Stimulated activated CD4-positive, alpha-beta T cell treated with anti-CD3 and anti-CD28 coated beads, Interleukin-1b, Interleukin-23, amount 100 ng/mL, for 1 hour (primary cell): Measurements from ENCODE around the gene CPLX1.
"Not testable (repeated sequence)": the region's sequence is repeated elsewhere in the genome, so short reads cannot be mapped to it uniquely, and the experiment has no call there.

Experiments used
- DNase-seq, 2 donors: peaks; one replicate each; pipeline ENCODE4 v3.0.0-alpha.2; 2020; ENCODE audit warnings: low read depth in 2 of 2

CPLX1 gene

GRCh38 chr4:793093-793861 is 32.7 kb downstream of the CPLX1 start:
- DNase-seq, result no peak

DNA sequence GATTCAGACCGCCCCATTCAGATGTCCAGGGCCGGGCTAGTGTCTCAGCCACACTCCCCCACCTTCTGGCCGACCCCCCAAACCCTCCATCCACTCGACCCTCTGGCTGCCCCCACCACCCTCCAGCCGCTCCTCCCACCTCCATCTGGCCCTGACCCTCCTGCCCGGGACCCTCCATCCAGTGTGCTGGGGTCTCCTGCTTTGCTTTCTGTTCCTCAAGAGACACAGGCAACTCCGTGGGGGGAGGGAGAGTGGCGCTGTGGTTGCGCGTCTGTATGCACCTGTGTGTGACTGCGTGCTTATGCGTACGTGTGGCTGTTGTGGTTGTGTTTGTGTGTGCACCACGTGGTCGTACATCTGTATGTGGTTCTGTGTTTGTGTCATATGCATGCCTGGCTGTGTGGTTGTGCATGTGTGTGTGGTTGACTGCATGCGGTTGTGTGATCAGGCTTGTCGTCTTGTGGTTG is 33.3 kb downstream of the CPLX1 start:
- no peak for DNase-seq

DNA sequence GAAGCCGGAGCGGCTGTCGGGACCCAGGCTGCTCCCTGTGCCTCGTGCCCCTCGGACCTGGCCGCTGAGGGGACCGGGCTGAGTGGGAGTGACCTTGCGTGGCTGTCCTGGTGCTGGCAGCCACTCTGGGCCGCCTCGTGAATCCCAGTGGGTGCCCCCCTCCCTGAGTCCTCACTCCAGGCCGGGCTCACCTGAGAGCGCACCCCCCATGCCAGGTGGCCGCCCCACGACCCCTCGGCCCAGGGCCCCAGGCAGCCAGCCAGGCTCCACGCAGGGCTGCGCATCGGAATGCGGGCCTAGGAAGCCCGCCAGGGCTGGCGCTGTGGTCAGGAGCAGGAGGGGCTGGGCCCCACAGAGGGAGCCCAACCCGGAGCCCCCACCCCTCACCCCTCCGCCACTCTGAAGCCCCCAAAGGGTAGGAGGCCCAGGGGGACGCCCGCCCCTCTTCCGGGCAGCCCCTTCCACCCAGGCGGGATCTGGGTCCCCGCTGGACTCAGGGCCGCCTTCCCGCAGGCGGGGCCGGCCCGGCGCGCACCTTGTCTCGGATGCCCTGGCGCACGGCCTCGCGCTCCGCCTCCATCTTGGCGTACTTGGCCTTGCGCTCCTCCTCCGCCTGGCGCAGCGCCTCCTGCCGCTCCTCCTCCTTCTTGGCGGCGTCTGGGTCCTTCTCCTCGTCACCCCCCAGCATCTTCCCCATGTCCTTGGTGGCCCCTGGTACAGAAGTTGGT is 33.9 kb downstream of the CPLX1 start:
- no peak for DNase-seq

DNA sequence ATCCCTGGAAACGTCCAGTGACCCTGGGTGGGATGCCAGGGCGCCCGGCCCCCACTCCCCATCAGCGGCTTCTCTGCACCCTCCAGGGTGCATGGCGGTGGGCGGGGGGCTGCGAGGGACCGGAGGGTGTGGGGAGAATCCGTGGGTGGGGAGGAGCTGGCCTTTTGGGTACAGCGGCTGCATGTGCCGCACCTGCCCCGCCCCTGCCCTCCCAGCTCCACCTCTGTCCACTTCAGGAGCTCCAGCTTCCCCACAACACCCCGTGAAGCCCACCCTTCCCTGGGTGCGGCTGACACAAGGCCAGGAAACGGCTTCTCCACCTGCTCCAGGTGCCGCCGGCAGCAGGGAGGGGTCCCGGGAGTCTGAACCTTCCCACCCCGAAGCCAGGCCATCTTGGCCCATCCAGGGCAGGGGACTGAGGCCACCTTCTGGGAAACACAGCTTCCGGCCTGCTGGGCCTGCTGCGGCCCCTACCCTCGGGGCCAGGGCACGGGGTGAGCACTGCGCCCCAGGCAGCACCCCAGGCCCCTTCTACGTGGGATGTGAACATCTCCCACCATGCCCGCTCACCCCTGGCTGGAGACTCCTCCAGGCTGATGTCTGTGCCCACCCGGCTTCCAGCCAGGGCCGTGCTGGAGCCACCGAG is 34.6 kb downstream of the CPLX1 start:
- DNase-seq, result no peak

DNA sequence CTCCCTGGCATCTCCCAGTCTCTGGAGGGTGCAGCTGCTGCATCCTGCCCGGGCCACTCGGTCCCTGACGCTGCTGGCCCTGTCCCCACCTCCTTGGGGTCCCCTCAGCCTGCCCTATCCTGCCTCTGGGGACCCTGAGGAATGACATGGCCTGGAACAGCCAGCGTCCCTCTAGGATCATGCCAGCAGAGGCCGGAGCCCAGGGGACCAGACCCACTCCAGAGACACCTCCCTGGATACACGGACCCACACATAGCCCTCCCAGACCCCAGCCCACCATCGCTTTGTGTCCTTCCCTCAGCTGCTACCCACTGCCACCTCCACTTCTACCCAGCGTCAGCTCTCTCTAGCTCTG is 35.5 kb downstream of the CPLX1 start:
- DNase-seq, result no peak

DNA sequence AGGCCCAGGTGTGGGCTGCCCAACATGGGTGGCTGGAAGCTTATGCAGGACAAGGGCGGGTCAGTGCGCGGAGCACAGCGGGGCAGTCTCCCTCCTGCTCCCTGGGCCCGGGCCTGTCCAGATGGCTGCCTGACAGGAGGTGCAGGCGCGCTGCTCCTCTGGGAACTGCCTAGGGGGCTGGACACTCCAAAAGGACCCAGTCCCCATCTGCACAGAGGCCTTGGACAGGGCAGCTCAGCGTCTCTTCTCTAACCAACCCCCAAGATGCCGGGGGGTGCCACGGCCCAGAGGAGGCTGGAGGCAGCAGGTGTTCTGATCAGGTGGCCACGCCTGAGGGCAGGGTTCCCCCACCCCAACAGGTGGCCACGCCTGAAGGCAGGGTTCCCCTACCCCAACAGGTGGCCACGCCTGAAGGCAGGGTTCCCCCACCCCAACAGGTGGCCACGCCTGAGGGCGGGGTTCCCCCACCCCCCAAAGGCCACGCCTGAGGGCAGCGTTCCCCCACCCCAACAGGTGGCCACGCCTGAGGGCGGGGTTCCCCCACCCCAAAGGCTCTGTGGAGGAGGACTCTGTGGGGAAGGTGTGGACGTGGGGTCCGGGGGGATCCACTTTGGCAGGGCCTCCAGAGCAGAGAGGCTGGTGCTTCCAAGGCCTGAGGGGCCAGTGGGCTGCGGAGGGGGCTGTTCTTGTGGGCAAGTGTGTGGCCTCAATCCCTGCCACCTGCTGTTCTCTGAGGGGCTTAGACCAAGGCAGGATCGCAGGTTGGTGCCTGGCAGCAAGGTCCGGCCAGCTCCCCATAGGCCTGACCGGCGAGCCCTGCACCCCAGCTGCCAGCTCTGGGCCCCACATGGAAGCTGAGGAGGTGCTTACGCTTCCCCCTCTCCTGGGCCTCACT is 36.1 kb downstream of the CPLX1 start:
- no peak for DNase-seq

DNA sequence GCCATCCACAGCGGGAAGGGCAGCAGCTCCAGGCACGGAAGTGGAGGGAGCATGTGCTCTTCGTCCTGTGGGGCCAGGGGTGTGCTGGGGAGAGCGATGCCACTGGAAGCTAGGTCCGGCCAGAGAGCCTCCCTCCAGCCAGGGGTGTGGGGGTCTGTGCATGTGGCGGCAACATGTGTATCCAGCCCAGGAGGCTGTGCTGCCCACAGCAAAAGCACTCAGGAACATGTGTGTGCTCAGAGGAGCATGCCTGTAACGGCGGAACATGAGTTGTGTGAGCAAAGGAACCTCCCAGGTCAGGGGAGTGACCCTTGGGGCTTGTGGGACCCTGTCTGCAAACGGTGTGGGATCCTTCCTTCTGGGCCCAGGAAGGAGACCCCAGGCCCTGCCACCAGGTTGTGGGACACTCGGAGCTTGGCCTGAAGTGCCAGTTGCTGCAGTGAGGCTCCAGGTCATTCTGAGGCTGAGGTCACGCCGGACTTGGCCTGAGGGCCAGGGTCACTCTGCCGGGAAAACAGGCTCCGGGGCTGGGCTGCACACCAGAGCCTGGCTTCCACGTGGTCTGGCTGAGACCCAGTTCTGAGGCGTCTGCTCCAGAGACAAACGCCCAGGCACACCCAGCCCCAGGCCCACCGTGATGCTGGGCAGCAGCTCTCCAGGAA is 37.2 kb downstream of the CPLX1 start:
- DNase-seq, result no peak

DNA sequence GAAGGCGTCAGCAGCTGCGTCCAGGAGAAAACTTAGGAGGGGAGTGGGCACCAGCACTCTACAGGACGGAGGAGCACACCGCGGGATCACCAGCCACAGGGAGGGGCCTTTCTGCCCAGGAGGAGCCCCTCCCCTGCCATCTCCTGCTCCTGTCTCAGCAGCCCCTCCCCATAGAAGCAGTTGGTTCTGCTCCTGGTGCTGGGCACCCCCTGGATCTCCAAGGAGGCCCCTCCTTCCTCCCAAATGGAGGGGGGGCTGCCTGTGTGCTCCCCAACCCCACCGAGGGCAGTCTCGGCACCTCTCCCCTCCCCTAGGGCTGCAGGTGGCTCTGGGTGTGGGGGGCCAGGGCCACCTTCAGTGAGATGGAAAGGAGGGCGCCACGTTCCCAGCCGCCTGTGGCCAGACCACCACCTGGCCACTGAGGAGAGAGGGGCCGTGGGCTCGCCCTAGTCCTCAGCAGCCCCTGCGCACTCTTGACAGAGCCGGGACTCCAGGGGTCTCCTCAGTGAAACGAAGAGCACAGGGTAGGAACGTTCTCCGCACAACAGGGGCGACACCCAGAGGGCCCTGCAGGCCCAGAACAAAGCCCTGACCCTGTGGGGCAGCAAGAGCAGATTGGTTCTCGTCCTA is 37.8 kb downstream of the CPLX1 start:
- no peak for DNase-seq

DNA sequence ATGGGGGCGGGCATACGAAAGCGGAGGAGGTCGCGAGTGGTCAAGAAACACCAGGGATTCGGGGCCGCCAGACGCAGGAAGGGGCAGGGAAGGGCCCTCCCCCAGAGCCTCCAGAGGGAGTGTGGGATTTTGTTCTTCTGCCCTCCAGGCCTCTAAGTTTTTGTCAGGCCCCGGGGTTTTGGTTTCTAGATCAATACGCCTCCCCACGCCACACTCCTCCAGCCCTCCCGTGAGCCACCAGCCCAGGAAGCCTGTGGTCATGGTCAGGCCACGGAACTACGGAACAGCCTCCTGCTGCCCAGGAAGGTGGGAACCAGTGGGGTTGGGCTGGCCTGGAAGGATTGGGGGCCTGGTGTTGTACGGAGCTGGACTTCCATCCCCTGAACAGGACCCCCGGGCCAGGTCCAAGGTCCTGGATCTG is 38.4 kb downstream of the CPLX1 start:
- DNase-seq, result no peak

GRCh38 chr4:786861-787300 is 39.0 kb downstream of the CPLX1 start:
- DNase-seq, result no peak

- no peak for DNase-seq
Measured at GRCh38 chr4:786074-786741, 39.7 kb downstream of the CPLX1 start.

- no peak for DNase-seq
Measured at GRCh38 chr4:785332-786073, 40.4 kb downstream of the CPLX1 start.

DNA sequence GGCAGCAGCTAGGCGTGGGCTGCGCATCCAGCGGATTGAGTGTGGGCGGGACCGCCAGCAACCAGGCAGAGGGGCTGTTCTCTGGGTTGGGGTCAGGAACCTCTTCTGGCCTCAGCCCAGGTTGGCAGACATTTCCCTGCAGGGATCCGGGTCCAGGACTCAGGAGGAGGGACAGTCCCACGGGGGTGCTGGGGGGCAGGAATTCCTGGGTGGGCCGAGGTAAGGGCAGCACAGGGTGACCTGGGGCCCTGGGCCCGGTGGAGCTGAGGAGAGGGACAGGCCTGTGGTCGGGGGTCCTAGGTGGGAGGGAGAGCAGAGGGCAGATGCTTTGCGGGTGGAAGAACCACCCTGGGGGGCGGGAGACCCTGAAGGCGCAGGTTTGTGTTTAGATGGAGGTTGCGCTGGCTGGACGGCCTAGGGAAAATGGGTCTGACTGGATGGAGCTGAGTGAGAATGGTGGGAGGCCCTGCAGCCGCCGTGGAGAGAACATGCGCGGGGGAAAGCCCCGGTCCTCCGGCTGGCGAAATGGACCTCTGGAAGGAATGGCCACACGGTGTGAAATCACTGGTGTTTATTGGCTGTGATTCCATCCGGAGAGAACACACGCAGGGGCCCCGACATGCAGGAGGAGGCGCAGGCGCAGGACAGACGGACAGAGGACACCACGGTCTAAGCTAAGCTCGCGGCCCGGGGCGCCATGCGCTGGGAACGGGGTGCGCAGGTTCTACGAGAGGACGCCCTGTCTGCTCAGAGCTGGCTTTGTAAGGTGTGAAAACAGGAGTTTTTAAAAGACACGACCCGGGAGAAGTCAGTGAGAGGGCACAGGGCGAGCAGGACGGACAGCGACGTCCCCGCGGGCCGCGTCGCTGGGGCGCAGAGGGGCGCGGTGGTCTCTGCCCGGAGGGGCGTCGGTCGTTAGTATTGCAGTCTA is 41.3 kb downstream of the CPLX1 start:
- DNase-seq, result no peak

- DNase-seq, result peak; percentile 96 to 97
Measured at GRCh38 chr4:781493-782216, 44.3 kb downstream of the CPLX1 start.

- DNase-seq, result no peak
Measured at GRCh38 chr4:780716-781492, 45.0 kb downstream of the CPLX1 start.

DNA sequence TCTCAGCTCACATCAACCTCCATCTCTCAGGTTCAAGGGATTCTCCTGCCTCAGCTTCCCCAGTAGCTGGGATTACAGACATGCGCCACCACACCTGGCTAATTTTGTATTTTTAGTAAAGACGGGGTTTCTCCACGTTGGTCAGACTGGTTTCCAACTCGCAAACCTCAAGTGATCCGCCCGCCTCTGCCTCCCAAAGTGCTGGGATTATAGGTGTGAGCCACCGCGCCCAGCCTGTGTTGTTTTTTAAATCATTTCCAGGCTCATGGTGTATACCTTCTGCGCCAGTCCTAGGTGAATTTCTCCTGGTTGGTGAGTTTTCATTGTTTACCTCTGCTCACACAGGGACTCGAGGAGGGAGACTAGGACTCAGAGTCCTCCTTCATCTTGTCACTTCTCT is 45.7 kb downstream of the CPLX1 start:
- not testable (repeated sequence) for DNase-seq

DNA sequence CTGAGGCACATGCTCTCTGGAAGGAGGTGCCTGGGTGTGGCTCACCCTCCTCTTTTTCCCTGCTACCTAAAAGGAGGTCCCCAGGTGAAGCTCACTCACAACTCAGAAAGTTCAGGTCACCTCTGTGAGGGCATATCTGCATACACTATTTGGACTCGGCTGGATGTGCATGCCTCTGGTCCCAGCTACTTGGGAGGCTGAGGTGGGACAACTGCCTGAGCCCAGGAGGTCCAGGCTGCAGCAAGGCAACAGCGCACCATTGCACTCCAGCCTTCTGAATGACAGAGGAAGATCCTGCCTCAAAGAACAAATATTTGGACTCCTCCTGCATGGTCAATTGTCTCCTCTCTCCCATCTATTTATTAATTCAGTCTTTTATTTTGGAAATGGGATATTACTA is 46.4 kb downstream of the CPLX1 start:
- no peak for DNase-seq
